GM19035 (cell line): ENCODE measurements around the gene FAM163B.

ENCODE experiments used
- ATAC-seq: cut with Tn5 transposase; IDR thresholded peaks from one replicate; pipeline ENCODE4 v1.9.1; 2021; ENCODE audit not compliant: unreplicated experiment

FAM163B gene

GRCh38 chr9:133583586-133583985, 25.6 kb downstream of the FAM163B start:
- ATAC-seq: no peak

GRCh38 chr9:133583111-133583510, 26.1 kb downstream of the FAM163B start:
- ATAC-seq: no peak

GRCh38 chr9:133582501-133583045, 26.6 kb downstream of the FAM163B start:
- no peak for ATAC-seq

GRCh38 chr9:133581513-133582343, 27.5 kb downstream of the FAM163B start:
- ATAC-seq: no peak

GRCh38 chr9:133581011-133581410, 28.2 kb downstream of the FAM163B start:
- ATAC-seq: no peak

GRCh38 chr9:133580419-133580738, 28.8 kb downstream of the FAM163B start:
- ATAC-seq: no peak

- no peak for ATAC-seq
Observed at GRCh38 chr9:133579601-133580418, 29.4 kb downstream of the FAM163B start.

- no peak for ATAC-seq
Observed at GRCh38 chr9:133578524-133579441, 30.4 kb downstream of the FAM163B start.

- no peak for ATAC-seq
Observed at GRCh38 chr9:133577737-133578112, 31.5 kb downstream of the FAM163B start.

- ATAC-seq: no peak
Observed at GRCh38 chr9:133576875-133577736, 32.1 kb downstream of the FAM163B start.

- ATAC-seq: no peak
Observed at GRCh38 chr9:133576031-133576874, 32.9 kb downstream of the FAM163B start.

- no peak for ATAC-seq
Observed at GRCh38 chr9:133575186-133576030, 33.8 kb downstream of the FAM163B start.

GRCh38 chr9:133574771-133575170, 34.4 kb downstream of the FAM163B start:
- ATAC-seq: no peak

- ATAC-seq: no peak
Observed at GRCh38 chr9:133573791-133574515, 35.2 kb downstream of the FAM163B start.

GRCh38 chr9:133572821-133573361, 36.3 kb downstream of the FAM163B start:
- no peak for ATAC-seq

- no peak for ATAC-seq
Observed at GRCh38 chr9:133571896-133572595, 37.1 kb downstream of the FAM163B start.
